Measurements from ENCODE around the gene PLB1.

Gene PLB1

GRCh38 chr2:28570431-28570830 lies 74.6 kb downstream of the PLB1 start:
- Histone ChIP-seq H3K4me2 (ENCODE audit: low read length, poor library complexity, severe bottlenecking) (no peak overlapping the region), H3K27me3 (ENCODE audit: control insufficient read depth in 1 of 2, insufficient read depth in 1 of 2, low read length in 2 of 2) (no peaks in the 10 kb centered on the region), H3K23ac (ENCODE audit: low read length in 2 of 2) (no peak overlapping the region), H3K27ac (ENCODE audit: low read length, poor library complexity, severe bottlenecking) (no peak overlapping the region), H3K79me1 (replicated peaks; ENCODE audit: low read length, poor library complexity, severe bottlenecking) (no peaks in the 10 kb centered on the region), H3K18ac (ENCODE audit: low read depth in 1 of 2, low read length in 2 of 2) (no peak overlapping the region), H2BK12ac (ENCODE audit: low read length in 2 of 2) (no peak overlapping the region), H3K9me3 (ENCODE audit: control insufficient read depth, low read length) (peaks cover 14% of the 10 kb centered on the region), H4K8ac (ENCODE audit: low read length) (no peak overlapping the region), H2AFZ (ENCODE audit: low read depth, low read length) (no peak overlapping the region), H2AK5ac (ENCODE audit: low read length, severe bottlenecking) (no peak overlapping the region), H3K4me3 (ENCODE audit: insufficient read depth in 1 of 2, low read depth in 1 of 2, low read length in 2 of 2) (no peak overlapping the region), H3K4ac (ENCODE audit: low read depth in 1 of 2, low read length in 2 of 2) (no peak overlapping the region), H3K36me3 (ENCODE audit: control insufficient read depth in 1 of 2, insufficient read depth in 2 of 2, low read depth in 1 of 2, low read length in 2 of 2) (no peaks in the 10 kb centered on the region), H3K14ac (ENCODE audit: low read length in 2 of 2) (no peak overlapping the region), H3K9ac (ENCODE audit: low read length) (no peak overlapping the region), H2BK120ac (ENCODE audit: low read depth, low read length) (no peak overlapping the region), H4K91ac (ENCODE audit: low read length) (no peak overlapping the region), H2BK15ac (ENCODE audit: low read depth, poor library complexity, severe bottlenecking) (no peak overlapping the region), H3K4me1 (ENCODE audit: control insufficient read depth, insufficient read depth, low read depth, low read length) (peaks cover 1% of the 10 kb centered on the region), H2BK5ac (ENCODE audit: low read depth, low read length, poor library complexity, severe bottlenecking) (no peak overlapping the region)
- WGBS, result 97% methylated on average over 4 of the region's 6 CpGs
- no peak for DNase-seq

- Histone ChIP-seq H3K9ac (ENCODE audit: low read length) (no peak overlapping the region), H3K27ac (ENCODE audit: low read length, poor library complexity, severe bottlenecking) (no peak overlapping the region), H3K36me3 (ENCODE audit: control insufficient read depth in 1 of 2, insufficient read depth in 2 of 2, low read depth in 1 of 2, low read length in 2 of 2) (no peaks in the 10 kb centered on the region), H2BK12ac (ENCODE audit: low read length in 2 of 2) (no peak overlapping the region), H3K4me2 (ENCODE audit: low read length, poor library complexity, severe bottlenecking) (no peak overlapping the region), H3K4me3 (ENCODE audit: insufficient read depth in 1 of 2, low read depth in 1 of 2, low read length in 2 of 2) (no peak overlapping the region), H2BK15ac (ENCODE audit: low read depth, poor library complexity, severe bottlenecking) (no peak overlapping the region), H3K79me1 (replicated peaks; ENCODE audit: low read length, poor library complexity, severe bottlenecking) (no peaks in the 10 kb centered on the region), H3K9me3 (ENCODE audit: control insufficient read depth, low read length) (peaks cover 10% of the 10 kb centered on the region), H2BK5ac (ENCODE audit: low read depth, low read length, poor library complexity, severe bottlenecking) (no peak overlapping the region), H3K18ac (ENCODE audit: low read depth in 1 of 2, low read length in 2 of 2) (no peak overlapping the region), H3K4me1 (ENCODE audit: control insufficient read depth, insufficient read depth, low read depth, low read length) (no peaks in the 10 kb centered on the region), H3K14ac (ENCODE audit: low read length in 2 of 2) (no peak overlapping the region), H3K27me3 (ENCODE audit: control insufficient read depth in 1 of 2, insufficient read depth in 1 of 2, low read length in 2 of 2) (no peaks in the 10 kb centered on the region), H2AFZ (ENCODE audit: low read depth, low read length) (no peak overlapping the region), H4K8ac (ENCODE audit: low read length) (no peak overlapping the region), H2BK120ac (ENCODE audit: low read depth, low read length) (no peak overlapping the region), H3K4ac (ENCODE audit: low read depth in 1 of 2, low read length in 2 of 2) (no peak overlapping the region), H4K91ac (ENCODE audit: low read length) (no peak overlapping the region), H3K23ac (ENCODE audit: low read length in 2 of 2) (no peak overlapping the region), H2AK5ac (ENCODE audit: low read length, severe bottlenecking) (no peak overlapping the region)
- DNase-seq, result no peak
- WGBS, result 82% methylated on average over 5 of the region's 5 CpGs
Measured at GRCh38 chr2:28576714-28577113, 80.9 kb downstream of the PLB1 start.

GRCh38 chr2:28577791-28578680 lies 82.2 kb downstream of the PLB1 start:
- Histone ChIP-seq H3K79me1 (replicated peaks; ENCODE audit: low read length, poor library complexity, severe bottlenecking) (no peaks in the 10 kb centered on the region), H3K4me2 (ENCODE audit: low read length, poor library complexity, severe bottlenecking) (no peak overlapping the region), H3K27me3 (ENCODE audit: control insufficient read depth in 1 of 2, insufficient read depth in 1 of 2, low read length in 2 of 2) (no peaks in the 10 kb centered on the region), H2BK15ac (ENCODE audit: low read depth, poor library complexity, severe bottlenecking) (peak overlapping the region; percentile 9), H3K18ac (ENCODE audit: low read depth in 1 of 2, low read length in 2 of 2) (no peak overlapping the region), H3K4me3 (ENCODE audit: insufficient read depth in 1 of 2, low read depth in 1 of 2, low read length in 2 of 2) (no peak overlapping the region), H3K14ac (ENCODE audit: low read length in 2 of 2) (no peak overlapping the region), H3K23ac (ENCODE audit: low read length in 2 of 2) (peak overlapping the region in 1 of 2 experiments; percentile 43), H2AFZ (ENCODE audit: low read depth, low read length) (no peak overlapping the region), H4K8ac (ENCODE audit: low read length) (no peak overlapping the region), H2AK5ac (ENCODE audit: low read length, severe bottlenecking) (no peak overlapping the region), H3K4ac (ENCODE audit: low read depth in 1 of 2, low read length in 2 of 2) (no peak overlapping the region), H3K36me3 (ENCODE audit: control insufficient read depth in 1 of 2, insufficient read depth in 2 of 2, low read depth in 1 of 2, low read length in 2 of 2) (no peaks in the 10 kb centered on the region), H3K4me1 (ENCODE audit: control insufficient read depth, insufficient read depth, low read depth, low read length) (peaks cover 9% of the 10 kb centered on the region), H3K9ac (ENCODE audit: low read length) (no peak overlapping the region), H2BK120ac (ENCODE audit: low read depth, low read length) (no peak overlapping the region), H3K9me3 (ENCODE audit: control insufficient read depth, low read length) (no peaks in the 10 kb centered on the region), H2BK12ac (ENCODE audit: low read length in 2 of 2) (no peak overlapping the region), H4K91ac (ENCODE audit: low read length) (no peak overlapping the region), H2BK5ac (ENCODE audit: low read depth, low read length, poor library complexity, severe bottlenecking) (no peak overlapping the region), H3K27ac (ENCODE audit: low read length, poor library complexity, severe bottlenecking) (no peak overlapping the region)
- 95% methylated on average over 16 of the region's 16 CpGs for WGBS
- DNase-seq, result no peak

DNA sequence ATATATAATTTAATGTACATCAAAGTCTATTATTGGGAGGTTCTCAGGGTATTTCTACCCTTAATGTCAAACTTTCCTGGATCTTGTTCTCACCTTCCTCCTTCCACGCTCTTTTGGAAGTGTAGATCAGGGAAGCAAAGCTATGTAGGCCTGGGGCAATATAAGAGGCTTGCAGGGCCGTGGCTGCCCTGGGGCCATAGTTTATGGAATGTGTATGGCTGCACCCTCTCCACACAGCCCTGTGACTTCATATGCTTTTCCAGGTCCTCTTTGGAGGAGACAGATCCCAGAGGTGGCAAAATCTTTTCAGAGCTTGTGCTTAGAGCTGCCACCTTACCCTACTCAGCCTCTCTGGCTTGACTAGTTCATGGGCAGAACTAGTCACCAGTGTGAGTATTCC lies 82.9 kb downstream of the PLB1 start:
- Histone ChIP-seq H3K4me1 (ENCODE audit: control insufficient read depth, insufficient read depth, low read depth, low read length) (peaks cover 13% of the 10 kb centered on the region), H2BK5ac (ENCODE audit: low read depth, low read length, poor library complexity, severe bottlenecking) (no peak overlapping the region), H2AK5ac (ENCODE audit: low read length, severe bottlenecking) (no peak overlapping the region), H3K27me3 (ENCODE audit: control insufficient read depth in 1 of 2, insufficient read depth in 1 of 2, low read length in 2 of 2) (no peaks in the 10 kb centered on the region), H2AFZ (ENCODE audit: low read depth, low read length) (no peak overlapping the region), H4K91ac (ENCODE audit: low read length) (no peak overlapping the region), H3K23ac (ENCODE audit: low read length in 2 of 2) (no peak overlapping the region), H3K18ac (ENCODE audit: low read depth in 1 of 2, low read length in 2 of 2) (no peak overlapping the region), H3K9me3 (ENCODE audit: control insufficient read depth, low read length) (no peaks in the 10 kb centered on the region), H3K4me2 (ENCODE audit: low read length, poor library complexity, severe bottlenecking) (no peak overlapping the region), H3K79me1 (replicated peaks; ENCODE audit: low read length, poor library complexity, severe bottlenecking) (no peaks in the 10 kb centered on the region), H3K9ac (ENCODE audit: low read length) (no peak overlapping the region), H3K27ac (ENCODE audit: low read length, poor library complexity, severe bottlenecking) (no peak overlapping the region), H3K14ac (ENCODE audit: low read length in 2 of 2) (no peak overlapping the region), H3K4ac (ENCODE audit: low read depth in 1 of 2, low read length in 2 of 2) (no peak overlapping the region), H3K36me3 (ENCODE audit: control insufficient read depth in 1 of 2, insufficient read depth in 2 of 2, low read depth in 1 of 2, low read length in 2 of 2) (no peaks in the 10 kb centered on the region), H3K4me3 (ENCODE audit: insufficient read depth in 1 of 2, low read depth in 1 of 2, low read length in 2 of 2) (no peak overlapping the region), H2BK15ac (ENCODE audit: low read depth, poor library complexity, severe bottlenecking) (no peak overlapping the region), H2BK12ac (ENCODE audit: low read length in 2 of 2) (no peak overlapping the region), H2BK120ac (ENCODE audit: low read depth, low read length) (no peak overlapping the region), H4K8ac (ENCODE audit: low read length) (no peak overlapping the region)
- no peak for DNase-seq
- WGBS, result 85% methylated on average over 1 of the region's 2 CpGs
